DOHH2 (cell line): Measurements from ENCODE around the gene SAMD1.

Experiments
- CTCF ChIP-seq: fragments of 200-600 bp; sonication (generic); IDR thresholded peaks from one replicate; pipeline ENCODE4 v1.5.1; 2014; ENCODE audit warnings: antibody characterized with exemption, mild to moderate bottlenecking, low read depth, low read length; ENCODE audit not compliant: poor library complexity, severe bottlenecking
- EZH2phosphoT487 ChIP-seq: fragments of 200-600 bp; sonication (generic); IDR thresholded peaks from 2 replicates; pipeline ENCODE4 v1.6.1; 2017; ENCODE audit warnings: borderline replicate concordance, mild to moderate bottlenecking, antibody characterized with exemption, low read length, moderate library complexity, mixed read lengths

GRCh38 chr19:14052470-14052869, 38.1 kb downstream of the SAMD1 start:
- no peak for TF ChIP-seq CTCF
- TF ChIP-seq EZH2phosphoT487: no peak
